GM10266 (cell line): ENCODE measurements around the gene TPGS2.

ENCODE experiments used
- DNase-seq: peaks from one replicate; pipeline ENCODE4 v3.0.0; 2012; ENCODE audit errors: extremely low spot score
- CTCF ChIP-seq: IDR thresholded peaks from 2 replicates; pipeline ENCODE4 v1.5.1; 2012; ENCODE audit warnings: mild to moderate bottlenecking, low read depth; ENCODE audit not compliant: control insufficient read depth, insufficient read depth; ENCODE audit errors: missing control alignments

TPGS2 gene

GRCh38 chr18:36813101-36813775, 15.6 kb downstream of the TPGS2 start:
- TF ChIP-seq CTCF, result no peak
- no peak for DNase-seq

GRCh38 chr18:36812678-36813077, 16.1 kb downstream of the TPGS2 start:
- TF ChIP-seq CTCF, result no peak
- DNase-seq, result no peak

GRCh38 chr18:36811955-36812354, 16.8 kb downstream of the TPGS2 start:
- no peak for TF ChIP-seq CTCF
- no peak for DNase-seq

- DNase-seq, result no peak
- TF ChIP-seq CTCF, result no peak
These were observed 17.4 kb downstream of the TPGS2 start for GRCh38 chr18:36811430-36811829.

- peak; percentile 80 for TF ChIP-seq CTCF
- DNase-seq, result peak; percentile 73
These were observed 19.0 kb downstream of the TPGS2 start for GRCh38 chr18:36809590-36810381.

- no peak for TF ChIP-seq CTCF
These were observed 20.1 kb downstream of the TPGS2 start for GRCh38 chr18:36808681-36809080.

GRCh38 chr18:36805105-36805504, 23.7 kb downstream of the TPGS2 start:
- no peak for TF ChIP-seq CTCF
- DNase-seq, result no peak

More at GRCh38 chr18:36808681-36809080, 20.1 kb downstream of the TPGS2 start:
- no peak for DNase-seq
